ENCODE data around the gene HIC1. TPM values are rescaled to one million over a fixed set of nuclear protein-coding genes. Genes with fewer than 3 reads are reported as not detected.

The HIC1 gene
- total RNA-seq, 2 donors from 2014 or later = 20.6 to 22.1 TPM

DNA sequence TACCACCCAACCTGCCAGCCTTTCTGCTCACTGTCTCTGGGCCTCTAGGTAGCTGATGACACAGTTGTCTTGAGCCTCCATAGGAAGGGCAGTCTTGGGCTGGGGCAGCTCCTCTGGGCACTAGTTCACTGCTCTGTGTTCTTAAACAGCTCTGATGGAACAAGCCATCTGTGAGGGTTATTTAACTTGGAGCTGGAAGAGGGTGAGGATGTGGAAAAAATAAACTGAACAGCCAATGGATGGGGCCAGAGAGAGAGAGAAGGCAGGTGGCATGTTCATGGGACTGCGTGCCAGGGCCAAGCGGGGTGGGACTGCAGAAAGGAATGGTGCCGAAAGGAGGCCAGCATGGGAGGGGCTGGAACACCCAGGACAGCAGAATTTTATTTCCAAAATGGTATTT is 52.6 kb downstream of the HIC1 start:
- ATAC-seq (peak; percentile 68 to 74), DNase-seq (no peak)
- intact Hi-C loops (cut with DNase I) = loop anchor here in 1 of 2 donors (5.0 kb wide), 1 partner anchor 65 kb away; no protein-coding TSS in a partner anchor

DNA sequence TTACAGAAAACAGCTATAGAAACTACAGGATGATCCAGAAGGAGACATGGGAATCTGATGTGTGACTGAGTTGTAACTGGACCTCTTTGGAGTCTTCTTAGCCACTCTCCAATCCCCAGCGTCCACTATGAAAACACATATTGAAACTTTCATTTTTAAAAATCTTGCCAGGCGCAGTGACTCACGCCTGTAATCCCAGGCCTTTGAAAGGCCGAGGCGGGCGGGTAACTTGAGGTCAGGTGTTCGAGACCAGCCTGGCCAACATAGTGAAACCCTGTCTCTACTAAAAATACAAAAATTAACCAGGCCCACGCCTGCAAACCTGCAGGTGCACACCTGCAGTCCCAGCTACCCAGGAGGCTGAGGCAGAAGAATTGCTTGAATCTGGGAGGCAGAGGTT is 53.3 kb downstream of the HIC1 start:
- intact Hi-C loops (cut with DNase I) = loop anchor here in 1 of 2 donors (5.0 kb wide), 1 partner anchor 64 kb away; no protein-coding TSS in a partner anchor
- DNase-seq (no peak), ATAC-seq (no peak)

DNA sequence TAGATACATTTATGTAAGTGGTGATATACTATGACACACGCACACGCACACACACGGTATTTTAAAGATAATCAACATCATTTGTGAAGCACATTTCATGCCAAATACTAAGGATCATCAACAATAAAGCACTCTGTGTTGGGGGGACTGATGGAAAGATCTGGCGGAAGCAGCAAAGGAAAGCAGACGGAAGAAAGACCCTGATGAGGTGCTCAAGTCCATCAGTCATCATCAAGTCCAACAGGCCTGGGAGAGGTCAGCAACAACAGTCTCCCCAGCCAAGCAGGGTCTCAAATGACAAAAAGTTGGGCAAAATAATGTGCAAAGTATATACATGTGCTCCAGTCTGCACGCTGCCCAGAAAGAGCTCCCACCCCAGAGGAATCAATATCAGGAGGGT is 55.5 kb downstream of the HIC1 start:
- DNase-seq (no peak), ATAC-seq (no peak)
- intact Hi-C loops (cut with DNase I) = no loop called here

DNA sequence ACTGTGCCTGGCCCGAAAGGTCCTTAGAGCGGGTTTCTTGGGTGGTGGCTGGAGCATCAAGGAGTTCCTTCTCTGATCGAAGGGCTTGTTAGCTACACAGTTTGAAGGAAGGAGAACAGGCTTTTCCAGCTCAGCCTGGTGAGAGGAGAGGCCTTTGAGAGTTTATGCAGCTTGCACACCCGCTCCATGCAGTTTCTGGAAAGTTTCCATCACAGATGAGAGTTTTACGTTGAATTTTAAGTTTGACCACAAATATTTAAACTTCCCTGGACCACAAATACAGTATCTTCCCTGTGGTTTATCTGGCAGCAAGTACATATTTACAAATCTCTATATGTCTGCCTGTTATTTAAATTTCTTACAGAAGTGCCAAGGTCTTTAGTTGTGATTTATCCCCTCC is 56.8 kb downstream of the HIC1 start:
- intact Hi-C loops (cut with DNase I) = no loop called here
- DNase-seq = no peak

More for the DNA sequence above, 56.8 kb downstream of the HIC1 start:
- ATAC-seq = no peak

Small RNA genes within 50 kb of the gene (microRNA-seq; reads per million reads assigned to microRNA genes)
- gene MIR132 = 401 to 758 reads per million in 2 donors
- 14.9 to 56.7 reads per million in 2 donors for gene MIR212

Other genes starting within 250 kb of the HIC1 start
- gene SMYD4, start 225.2 kb upstream of the HIC1 start, total RNA-seq = 10 to 100 TPM; 10.6 to 17.6 TPM
- 10 to 100 TPM; 61.8 to 95.1 TPM for gene RPA1, start 225.1 kb upstream of the HIC1 start, total RNA-seq
- gene RTN4RL1, start 29.8 kb upstream of the HIC1 start, total RNA-seq = 1 to 10 TPM; 6.2 to 7.6 TPM
- gene DPH1, start 24.9 kb upstream of the HIC1 start, total RNA-seq = 10 to 100 TPM; 21.2 to 30.8 TPM
- gene OVCA2, start 13.1 kb upstream of the HIC1 start, total RNA-seq = 10 to 100 TPM; 15.4 to 26.5 TPM
- 10 to 100 TPM; 22.3 to 23.0 TPM for gene SMG6, start 248.7 kb downstream of the HIC1 start, total RNA-seq
- gene SRR, start 248.8 kb downstream of the HIC1 start, total RNA-seq = 10 to 100 TPM in 1 of 2 donors, 1 to 10 TPM in 1; 8.7 to 14.5 TPM